GM12892 (cell line): Measurements from ENCODE around the gene NAB1.

Experiments used
- POLR2A ChIP-seq: IDR thresholded peaks from 2 replicates; pipeline ENCODE4 v1.6.1; 2011; ENCODE audit warnings: low read depth, low read length, control low read depth
- POLR2AphosphoS5 ChIP-seq: IDR thresholded peaks from 2 replicates; pipeline ENCODE4 v1.6.1; 2011; ENCODE audit warnings: low read depth, low read length, control low read depth

DNA sequence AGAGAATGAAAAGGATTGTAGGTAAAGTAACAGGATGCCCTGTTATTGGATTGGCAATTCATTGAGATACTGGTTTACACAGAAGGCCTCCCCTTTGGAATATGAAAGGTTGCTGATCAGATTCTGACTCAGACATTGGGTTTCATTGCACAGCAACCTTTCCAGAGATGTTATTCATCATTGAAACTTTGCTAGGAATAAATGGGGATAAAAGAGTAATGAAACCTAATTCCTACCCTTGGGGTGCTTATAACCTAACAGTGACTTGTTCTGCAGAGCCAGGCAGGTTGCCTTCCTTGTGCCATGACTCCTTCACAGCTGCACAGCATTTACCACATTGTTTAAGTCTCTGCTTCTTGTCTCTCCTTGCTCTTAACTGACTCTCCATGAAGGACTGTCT is 5.0 kb downstream of the NAB1 start:
- TF ChIP-seq POLR2A: no peak
- TF ChIP-seq POLR2AphosphoS5: no peak
